Cerebellar nuclear complex (tissue), 1 donor: ENCODE measurements around the gene DNAH11.
"Not testable (repeated sequence)": the region's sequence is repeated elsewhere in the genome, so short reads cannot be mapped to it uniquely, and the experiment has no call there.

ENCODE experiments used
- DNase-seq, 2 experiments: peaks; one replicate each; lab custom pipeline; 2025; lab: John Stamatoyannopoulos, UW

The DNAH11 gene

GRCh38 chr7:21542891-21543527, at the start of gene DNAH11:
DNAH11 (plus strand) TSS chr7:21543039; CDS start chr7:21543246, 207 bp downstream.
- no peak for DNase-seq

GRCh38 chr7:21495731-21496130, 47.1 kb upstream of the DNAH11 start:
- no peak for DNase-seq

- DNase-seq = no peak
Observed at GRCh38 chr7:21497072-21497471, 45.8 kb upstream of the DNAH11 start.

GRCh38 chr7:21500117-21500832, 42.6 kb upstream of the DNAH11 start:
- DNase-seq = no peak

GRCh38 chr7:21504021-21504420, 38.8 kb upstream of the DNAH11 start:
- DNase-seq = no peak

- DNase-seq = no peak
Observed at GRCh38 chr7:21507627-21508343, 35.1 kb upstream of the DNAH11 start.

GRCh38 chr7:21508538-21508937, 34.3 kb upstream of the DNAH11 start:
- no peak for DNase-seq

- DNase-seq = no peak
Observed at GRCh38 chr7:21514062-21514461, 28.8 kb upstream of the DNAH11 start.

- DNase-seq = no peak
Observed at GRCh38 chr7:21524680-21525079, 18.2 kb upstream of the DNAH11 start.

- DNase-seq = no peak
Observed at GRCh38 chr7:21526007-21526406, 16.8 kb upstream of the DNAH11 start.

GRCh38 chr7:21526448-21526847, 16.4 kb upstream of the DNAH11 start:
- DNase-seq = no peak

- DNase-seq = not testable (repeated sequence)
Observed at GRCh38 chr7:21532485-21532884, 10.4 kb upstream of the DNAH11 start.

- DNase-seq = not testable (repeated sequence)
Observed at GRCh38 chr7:21533646-21534045, 9.2 kb upstream of the DNAH11 start.

GRCh38 chr7:21536445-21537118, 6.3 kb upstream of the DNAH11 start:
- not testable (repeated sequence) for DNase-seq

GRCh38 chr7:21538936-21539495, 3.8 kb upstream of the DNAH11 start:
- DNase-seq = no peak

- no peak for DNase-seq
Observed at GRCh38 chr7:21543528-21544302, 876 bp downstream of the DNAH11 start.

GRCh38 chr7:21544303-21544656, 1.4 kb downstream of the DNAH11 start:
- no peak for DNase-seq

GRCh38 chr7:21544715-21545114, 1.9 kb downstream of the DNAH11 start:
- no peak for DNase-seq

GRCh38 chr7:21547501-21547900, 4.7 kb downstream of the DNAH11 start:
- no peak for DNase-seq

- DNase-seq = no peak
Observed at GRCh38 chr7:21548491-21548890, 5.7 kb downstream of the DNAH11 start.

GRCh38 chr7:21550076-21550475, 7.2 kb downstream of the DNAH11 start:
- no peak for DNase-seq
